ENCODE data around the gene CLEC1A.

The CLEC1A gene, protein sequence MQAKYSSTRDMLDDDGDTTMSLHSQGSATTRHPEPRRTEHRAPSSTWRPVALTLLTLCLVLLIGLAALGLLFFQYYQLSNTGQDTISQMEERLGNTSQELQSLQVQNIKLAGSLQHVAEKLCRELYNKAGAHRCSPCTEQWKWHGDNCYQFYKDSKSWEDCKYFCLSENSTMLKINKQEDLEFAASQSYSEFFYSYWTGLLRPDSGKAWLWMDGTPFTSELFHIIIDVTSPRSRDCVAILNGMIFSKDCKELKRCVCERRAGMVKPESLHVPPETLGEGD

DNA sequence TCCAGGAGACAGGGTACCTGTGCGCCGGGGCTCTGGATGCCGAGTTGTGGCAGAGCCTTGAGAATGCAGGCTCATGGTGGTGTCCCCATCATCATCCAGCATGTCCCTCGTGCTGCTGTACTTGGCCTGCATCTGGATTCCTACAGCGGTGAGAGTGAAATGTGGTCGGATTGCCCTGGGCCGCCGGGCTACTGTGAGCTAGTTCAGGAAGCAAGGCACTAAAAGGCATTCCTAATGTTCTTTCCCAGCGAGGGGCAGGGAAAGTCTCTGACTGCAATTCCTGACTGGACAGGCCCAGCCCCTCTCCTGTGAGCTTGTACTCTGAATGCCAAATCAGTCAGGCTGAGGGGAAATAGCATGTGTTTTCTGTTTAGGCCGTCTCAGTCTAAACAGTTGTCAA is at the start of gene CLEC1A:
CLEC1A (minus strand) TSS at position 195 of the 400 bp plus-strand sequence; CDS start at position 132, 63 bp downstream.
- no peak for DNase-seq

DNA sequence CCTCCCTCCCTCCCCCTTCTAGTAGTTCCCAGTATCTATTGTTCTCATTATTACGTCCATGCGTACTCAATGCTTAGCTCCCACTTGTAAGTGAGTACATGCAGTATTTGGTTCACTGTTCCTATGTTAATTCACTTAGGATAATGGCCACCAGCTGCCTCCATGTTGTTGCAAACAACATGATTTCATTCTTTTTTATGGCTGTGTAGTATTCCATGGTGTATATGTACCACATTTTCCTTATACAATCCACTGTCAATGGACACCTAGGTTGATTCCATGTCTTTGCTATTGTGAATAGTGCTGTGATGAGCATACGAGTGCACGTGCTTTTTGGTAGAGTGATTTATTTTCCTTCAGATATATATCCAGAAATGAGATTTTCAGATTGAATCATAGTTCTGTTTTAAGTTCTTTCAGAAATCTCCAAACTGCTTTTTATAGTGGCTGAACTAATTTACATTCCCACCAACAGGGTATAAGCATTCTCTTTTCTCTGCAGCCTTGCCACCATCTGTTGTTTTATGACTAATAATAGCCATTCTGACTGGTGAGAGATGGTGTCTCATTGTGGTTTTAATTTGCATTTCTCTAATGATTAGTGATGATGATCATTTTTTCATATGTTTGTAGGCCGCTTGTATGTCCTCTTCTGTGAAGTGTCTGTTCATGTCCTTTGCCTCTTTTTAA is 49.1 kb upstream of the CLEC1A start:
- no peak for DNase-seq

DNA sequence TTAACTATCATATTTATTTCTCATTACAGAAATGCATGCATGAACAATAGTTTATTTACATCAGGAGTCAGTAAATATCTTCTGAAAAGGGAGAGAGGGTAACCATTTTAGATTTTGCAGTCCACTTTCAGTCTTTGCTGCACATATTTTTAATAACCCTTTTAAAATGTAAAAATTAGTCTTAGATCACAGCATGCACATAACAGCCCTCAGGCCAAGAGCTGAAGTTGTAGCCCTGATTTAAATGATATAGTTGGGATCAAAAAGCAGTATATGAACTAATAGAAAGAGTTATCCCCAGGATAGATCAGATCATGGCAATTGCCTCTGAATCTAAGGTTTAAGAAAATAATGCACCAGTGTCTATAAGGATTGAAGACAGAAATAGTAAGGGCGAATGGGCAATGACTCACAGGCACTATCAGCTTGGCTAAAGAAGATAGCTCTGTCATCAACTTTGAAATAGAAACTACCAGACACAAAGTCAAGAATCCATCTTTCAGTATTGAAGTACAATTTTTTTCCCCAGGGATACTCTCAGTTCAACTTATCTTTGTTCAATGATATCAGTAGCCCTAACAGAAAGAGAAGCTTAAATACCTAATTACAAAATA is 44.3 kb upstream of the CLEC1A start:
- no peak for DNase-seq

DNA sequence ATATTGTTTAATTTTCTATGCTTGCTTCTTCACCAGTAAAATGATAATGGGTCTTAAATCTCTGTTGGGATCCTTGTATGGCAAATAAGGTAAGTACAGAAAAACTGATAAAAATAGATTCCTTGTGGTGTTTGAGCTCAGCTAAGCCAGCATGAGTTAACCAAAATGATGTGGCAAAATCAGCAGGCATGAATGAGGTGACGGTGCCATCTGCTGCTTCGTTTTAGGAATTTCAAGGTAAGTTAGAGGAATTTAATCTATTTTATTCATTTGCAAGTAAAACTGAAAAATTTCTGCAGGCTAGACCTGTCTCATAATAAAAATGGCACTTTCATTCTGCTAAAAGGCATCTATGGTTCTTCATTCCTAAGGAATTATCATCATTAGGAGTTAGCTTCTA is 41.2 kb upstream of the CLEC1A start:
- DNase-seq = no peak

DNA sequence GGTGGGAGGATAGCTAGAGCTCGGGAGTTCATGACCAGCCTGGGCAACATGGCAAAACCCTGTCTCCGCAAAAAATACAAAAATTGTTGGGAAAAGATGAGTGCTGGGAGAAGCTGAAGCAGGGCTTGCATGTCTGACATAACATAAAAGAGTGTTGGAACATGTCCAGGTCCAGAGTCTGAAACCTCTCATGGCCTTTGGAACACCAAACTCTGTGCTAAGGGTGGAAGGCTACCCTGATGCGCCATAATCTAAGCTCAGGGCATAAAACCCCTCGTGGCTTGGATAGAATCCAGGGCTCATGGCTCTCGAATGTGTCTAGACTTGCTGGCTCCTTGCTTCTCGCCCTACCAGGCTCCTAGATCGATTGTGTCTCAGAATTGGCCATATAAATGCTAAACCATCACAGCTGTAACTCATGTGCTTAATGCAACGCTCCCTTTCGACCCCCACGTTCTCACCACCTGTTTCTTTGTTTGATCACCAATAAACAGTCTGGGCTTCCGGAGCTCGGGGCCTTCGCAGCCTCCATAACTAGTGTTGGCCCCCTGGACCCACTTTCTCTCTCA is 37.9 kb upstream of the CLEC1A start:
- DNase-seq = no peak

DNA sequence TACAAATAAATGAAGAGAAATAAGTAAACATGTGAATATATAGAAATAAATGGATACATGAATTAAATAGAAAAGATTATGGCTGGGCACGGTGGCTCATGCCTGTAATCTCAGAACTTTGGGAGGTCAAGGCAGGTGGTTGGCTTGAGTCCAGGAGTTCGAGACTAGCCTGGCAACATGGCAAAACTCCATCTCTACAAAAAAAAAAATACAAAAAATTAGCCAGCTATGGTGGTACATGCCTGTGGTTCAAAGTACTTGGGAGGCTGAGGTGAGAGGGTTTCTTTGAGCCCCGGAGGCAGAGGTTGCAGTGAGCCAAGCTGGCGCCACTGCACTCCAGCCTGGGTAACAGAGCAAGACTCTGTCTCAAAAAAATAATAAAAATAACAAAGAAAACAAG is 36.3 kb upstream of the CLEC1A start:
- no peak for DNase-seq

DNA sequence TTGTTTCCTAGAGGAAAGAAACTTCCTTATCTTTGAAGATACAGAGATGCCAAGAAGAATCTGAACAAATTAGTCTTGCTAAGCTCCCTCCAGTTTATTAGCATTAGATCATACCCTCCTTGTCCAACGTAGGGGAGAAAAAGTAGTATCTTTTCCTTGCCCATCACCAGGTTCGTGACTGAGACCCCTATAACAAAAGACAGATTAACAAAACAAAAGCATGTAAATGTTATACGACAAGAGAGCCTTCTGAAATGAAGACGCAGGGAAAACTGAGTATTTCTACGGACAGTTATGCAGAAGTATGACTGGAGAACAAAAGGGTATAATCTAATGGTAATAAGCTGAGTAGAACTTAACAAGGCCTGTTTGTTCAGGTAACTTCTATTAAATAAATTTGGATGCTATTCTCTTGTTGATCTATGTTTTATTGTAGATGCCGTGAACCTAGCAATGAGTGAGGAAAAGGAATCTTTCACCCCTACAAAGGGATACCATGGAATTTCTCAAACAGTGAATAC is 34.1 kb upstream of the CLEC1A start:
- DNase-seq = no peak

DNA sequence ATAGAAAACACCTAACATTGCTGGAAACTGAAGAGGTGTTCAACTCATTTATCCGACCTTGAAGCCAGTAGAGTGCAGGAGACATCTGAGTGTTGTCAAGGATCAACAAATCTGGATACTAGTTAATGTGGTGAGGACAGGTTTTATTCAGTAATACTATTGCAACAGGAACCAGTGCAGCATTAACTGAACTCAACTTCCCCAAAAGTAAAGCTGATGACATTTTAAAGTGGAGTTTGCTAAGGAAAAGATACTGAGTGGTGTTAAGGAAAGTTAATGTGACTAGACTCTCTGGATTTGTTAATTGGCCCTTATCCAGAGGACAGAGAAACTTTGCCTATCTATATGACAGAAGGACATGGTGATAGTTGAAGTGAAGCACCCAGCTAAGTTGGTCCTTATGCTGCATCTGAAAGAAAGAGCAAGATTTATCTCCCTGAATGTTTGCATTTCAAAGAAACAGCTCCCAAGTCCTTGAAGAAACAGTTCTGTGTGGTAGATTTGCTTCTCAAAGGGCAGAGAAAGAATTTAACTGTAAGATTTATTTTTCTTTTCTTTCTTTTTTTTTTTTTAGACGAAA is 32.4 kb upstream of the CLEC1A start:
- peak; percentile 43 for DNase-seq

DNA sequence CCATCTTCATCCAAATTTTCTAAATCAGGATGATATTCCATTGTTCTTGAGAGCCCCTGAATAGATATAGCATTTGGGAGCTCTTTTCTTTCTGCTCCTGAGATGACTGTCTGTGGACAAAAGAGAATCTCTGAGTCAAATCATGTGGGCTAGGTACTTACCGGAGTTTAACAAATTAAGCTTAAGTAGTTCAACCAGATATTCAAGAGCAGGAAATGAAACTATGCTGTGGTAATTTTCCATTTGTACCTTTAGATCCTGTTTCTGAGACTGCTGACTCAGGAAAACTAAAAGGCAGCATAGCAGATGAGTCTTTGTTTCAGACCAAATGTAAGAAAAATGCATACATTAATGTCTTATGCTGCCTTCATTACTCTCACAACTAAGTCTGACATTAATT is 31.3 kb upstream of the CLEC1A start, which contains the start of gene CLEC7A:
CLEC7A (minus strand) TSS at position 158 of the 400 bp plus-strand sequence; CDS start at position 41, 117 bp downstream.
- peak; percentile 56 for DNase-seq

DNA sequence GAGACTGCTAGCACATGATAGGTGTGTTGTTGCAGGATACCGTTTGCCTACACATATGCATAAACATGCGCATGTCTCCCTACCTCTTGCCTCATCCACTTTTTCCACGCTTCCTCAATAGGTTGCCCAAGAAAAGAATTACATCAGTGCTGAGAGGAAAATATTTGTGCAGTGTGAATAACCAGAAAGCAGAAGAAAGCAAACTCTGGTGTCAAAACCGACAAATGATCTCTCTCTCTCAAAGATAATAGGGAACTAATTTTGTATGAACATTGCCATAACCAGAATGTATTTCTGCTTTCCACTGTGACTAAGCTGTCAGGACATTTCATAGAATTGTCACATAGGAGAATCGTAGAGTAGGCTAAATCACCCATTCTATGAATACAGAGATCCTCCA is 29.9 kb upstream of the CLEC1A start:
- DNase-seq = peak; percentile 99

DNA sequence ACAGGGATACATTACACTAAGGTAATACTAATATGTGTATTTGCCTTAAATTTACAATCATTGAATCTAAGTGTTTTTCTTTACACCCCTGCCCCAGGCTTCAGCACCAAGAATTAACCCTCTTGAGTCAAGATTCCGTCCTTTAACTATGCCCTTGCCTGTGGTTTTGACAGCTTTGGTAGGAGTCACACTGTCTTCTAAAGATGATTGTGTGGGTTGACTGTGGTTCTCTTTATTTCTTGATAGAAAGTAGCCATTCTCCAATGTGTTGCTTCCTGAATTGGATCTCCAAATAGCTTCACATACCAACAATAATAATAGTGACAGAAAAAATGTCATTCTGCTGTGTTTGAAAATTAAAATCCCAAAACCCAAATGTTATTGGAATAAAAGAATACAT is 27.6 kb upstream of the CLEC1A start:
- DNase-seq = no peak

DNA sequence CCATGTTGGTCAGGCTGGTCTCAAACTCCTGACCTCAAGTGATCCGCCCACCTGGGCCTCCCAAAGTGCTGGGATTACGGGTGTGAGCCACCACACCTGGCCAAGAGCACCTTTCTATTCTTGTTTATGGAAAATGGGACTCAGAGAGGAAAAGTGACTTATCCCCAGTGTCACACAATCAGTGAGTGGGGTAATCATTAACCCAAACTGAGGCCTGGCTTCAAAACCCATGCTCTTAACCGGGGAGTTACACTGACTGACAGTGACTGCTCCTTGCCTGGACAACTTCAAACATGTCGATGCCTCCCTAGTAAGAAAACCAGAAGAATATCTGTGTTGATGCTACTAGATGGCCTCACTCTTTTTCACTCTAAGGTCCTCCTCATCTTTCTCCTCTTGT is 23.9 kb upstream of the CLEC1A start:
- no peak for DNase-seq

DNA sequence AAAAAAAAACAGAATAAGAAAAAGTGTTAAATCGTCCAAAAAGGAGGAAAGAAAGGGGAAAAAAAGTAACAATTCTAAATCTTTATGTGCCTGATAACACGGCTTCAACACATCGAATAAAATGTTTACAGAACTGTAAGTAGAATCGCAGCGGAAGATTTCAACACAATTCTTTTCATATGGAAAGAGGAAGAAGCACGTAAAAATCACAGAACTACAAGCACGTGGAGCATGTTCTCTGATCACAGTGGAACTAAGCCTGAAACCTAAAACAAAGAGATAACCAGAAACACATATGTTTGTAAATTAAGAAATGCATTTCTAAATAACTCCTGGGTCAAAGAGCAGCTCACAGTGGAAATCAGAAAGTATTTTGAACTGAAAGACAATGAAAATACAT is 22.5 kb upstream of the CLEC1A start:
- DNase-seq = peak; percentile 77

DNA sequence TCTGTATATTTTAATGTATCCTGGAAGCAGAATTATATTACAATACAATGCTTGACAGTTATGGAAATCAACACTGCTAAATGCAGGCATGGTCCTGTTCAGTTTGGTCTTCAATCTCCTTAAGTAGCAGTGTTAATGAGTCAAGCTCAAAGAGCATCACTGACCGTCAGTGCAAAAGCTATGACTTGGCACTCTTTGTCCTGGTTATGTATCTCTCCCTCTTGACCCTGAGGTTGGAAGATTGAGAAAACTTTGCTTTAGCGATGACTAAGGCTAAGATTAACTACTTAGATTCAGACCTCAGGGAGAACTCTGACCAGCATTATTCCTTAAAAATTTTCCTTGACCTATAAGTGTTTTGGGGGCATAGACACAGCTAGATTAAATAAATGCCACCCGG is 20.3 kb upstream of the CLEC1A start:
- DNase-seq = no peak

DNA sequence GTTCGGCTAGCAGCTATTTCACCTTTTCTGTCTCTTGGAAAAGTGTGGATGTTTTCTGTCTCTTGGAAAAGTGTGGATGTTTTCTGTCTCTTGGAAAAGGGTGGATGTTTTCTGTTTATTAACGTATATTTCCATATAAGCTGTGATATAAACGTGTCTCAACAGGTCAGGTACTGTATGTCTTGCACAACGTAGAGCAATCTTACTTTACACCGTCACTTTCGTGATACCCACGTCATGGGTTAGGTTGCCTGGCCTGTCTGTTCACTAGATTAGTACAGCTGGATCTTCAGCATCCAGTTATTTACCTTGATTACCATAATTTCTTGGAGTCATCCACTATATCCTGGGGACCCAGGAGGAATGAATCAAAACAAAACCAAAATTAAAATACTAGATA is 17.1 kb upstream of the CLEC1A start:
- DNase-seq = no peak

DNA sequence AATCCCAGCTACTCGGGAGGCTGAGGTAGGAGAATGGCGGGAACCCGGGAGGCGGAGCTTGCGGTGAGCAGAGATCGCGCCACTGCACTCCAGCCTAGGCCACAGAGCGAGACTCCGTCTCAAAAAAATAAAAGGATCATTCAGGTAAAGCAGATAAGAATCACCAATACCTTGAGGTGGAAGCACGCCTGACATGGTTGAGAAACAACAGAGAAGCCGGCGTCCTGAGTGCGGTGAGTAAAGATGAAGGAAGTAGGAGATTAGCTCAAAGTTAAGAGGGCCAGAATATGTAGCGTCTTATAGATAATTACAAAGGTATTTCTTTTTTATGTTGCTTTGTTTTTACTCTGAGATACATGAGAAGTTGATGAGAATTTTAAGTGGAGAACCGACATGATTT is 16.5 kb upstream of the CLEC1A start:
- no peak for DNase-seq

DNA sequence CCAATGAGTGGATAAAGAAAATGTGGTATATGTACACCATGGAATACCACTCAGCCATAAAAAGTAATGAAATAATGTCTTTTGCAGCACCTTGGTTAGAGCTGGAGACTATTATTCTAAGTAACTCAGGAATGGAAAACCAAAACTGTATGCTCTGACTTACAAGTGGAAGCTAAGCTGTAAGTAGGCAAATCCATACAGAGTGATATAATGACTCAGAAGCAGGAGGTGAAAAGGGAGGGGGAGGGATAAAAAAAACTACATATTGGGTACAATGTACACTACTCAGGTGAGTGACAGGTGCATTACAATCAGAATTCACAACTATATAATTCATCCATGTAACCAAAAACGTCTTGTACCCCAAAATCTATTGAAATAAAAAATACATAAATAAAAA is 15.1 kb upstream of the CLEC1A start:
- DNase-seq = no peak

DNA sequence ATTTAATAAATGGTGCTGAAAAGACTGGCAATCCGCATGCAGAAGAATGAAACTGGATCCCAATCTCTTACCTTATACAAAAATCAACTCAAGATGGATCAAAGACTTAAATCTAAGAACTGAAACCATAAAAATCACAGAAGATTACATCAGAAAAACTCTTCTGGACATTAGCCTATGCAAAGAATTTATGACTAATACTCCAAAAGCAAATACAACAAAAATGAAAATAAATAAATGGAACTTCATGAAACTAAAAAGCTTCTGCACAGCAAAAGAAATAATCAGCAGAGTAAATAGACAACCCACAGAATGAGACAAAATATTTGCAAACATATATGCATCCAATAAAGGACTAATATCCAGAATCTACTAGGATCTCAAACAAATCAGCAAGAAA is 14.3 kb upstream of the CLEC1A start:
- DNase-seq = no peak

DNA sequence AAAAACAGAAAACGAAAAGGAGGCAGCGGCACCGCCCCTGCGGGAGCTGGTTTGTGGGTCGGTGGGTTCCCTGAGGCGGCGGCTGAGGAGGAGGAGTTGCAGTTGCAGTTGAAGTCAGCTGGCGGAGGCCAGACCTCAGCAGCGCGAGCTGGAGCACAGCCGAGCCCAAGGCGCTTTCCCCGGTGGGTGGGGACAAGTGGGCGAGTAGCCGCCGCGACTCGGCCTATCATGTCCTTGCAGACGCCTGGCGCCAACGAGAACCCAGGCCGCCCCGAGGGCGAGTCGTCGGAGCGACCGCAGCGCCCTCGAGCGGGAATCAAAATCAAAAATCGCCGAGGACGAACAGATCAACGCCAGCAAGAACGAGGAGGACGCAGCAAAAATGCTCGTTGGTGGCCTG is 12.7 kb upstream of the CLEC1A start:
- DNase-seq = no peak

DNA sequence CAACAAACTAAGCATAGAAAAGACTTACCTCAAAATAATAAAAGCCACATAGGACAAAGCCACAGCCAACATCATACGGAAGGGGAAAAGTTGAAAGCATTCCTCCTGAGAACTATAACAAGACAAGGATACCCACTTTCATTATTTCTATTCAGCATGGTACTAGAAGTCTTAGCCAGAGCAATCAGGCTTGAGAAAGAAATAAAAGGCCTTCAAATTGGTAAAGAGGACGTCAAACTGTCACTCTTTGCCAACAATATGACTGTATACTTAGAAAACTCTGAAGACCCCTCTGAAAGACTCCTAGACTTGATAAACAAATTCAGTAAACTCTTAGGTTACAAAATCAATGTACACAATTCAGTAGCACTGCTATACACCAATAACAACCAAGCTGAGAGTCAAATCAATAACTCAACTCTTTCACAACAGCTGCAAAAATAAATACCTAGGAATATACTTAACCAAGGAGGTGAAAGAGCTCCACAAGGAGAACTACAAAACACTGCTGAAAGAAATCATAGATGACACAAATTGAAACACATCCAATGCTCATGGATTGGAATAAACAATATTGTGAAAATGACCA is 11.6 kb upstream of the CLEC1A start:
- no peak for DNase-seq

DNA sequence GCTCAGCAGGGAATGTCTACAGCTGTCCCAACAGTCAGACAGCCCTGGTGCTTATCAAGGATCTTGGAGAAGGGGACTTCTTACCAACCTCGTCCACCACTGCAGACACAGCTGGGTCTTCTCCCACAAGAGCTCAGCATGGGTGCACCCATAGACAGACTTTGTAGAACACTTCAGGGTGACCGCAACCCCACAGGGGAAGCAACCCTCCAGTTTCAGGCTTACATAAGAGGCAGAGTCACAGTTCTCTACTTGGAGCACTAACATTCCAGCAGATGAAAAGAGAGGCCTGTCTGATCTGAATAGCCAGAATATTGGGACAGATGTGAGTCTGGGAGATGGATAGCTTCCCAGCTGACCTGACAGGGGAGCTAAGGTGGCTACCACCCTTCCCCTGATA is 3.5 kb upstream of the CLEC1A start:
- DNase-seq = peak; percentile 60

DNA sequence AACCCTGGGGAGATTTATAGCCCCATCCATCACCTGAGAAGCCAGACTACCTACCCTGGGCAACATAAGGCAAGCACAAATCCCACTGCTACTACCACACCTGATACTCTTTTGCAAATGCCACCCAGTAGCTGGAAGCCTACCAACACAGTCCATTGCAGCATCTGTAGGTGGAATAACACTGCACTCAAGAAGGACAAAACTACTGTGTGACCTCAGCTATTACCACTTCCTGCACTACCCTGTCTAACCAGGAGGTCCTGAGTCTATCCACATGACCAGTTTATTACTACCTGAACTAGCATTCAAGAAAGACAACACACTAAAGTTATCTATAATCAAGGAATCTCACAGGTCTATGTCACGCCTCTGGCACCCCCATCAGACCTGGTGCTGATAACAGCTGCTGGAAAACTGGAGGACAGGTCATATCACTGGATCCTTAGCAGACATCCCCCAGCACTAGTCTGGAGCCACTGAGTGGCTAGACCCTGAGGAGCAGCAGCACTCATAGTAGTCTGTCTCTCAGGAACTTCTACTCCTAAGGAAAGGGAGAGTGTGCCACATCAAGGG is 2.9 kb upstream of the CLEC1A start:
- no peak for DNase-seq
